Lung (tissue), 12 donors: ENCODE data around the gene DHX15. TPM values are rescaled to one million over a fixed set of nuclear protein-coding genes. Genes with fewer than 3 reads are reported as not detected.

Source experiments
- ATAC-seq: fragments of 200-7000 bp; cut with Tn5 transposase; one replicate; pipeline ENCODE4 v1.9.1; 2020; ENCODE audit warnings: moderate number of reproducible peaks; ENCODE audit not compliant: insufficient read depth, low FRiP score
- DNase-seq, 3 donors: peaks; one replicate each; pipeline ENCODE4 v3.0.0-alpha.2; 2013 to 2017
- H3K27ac ChIP-seq, 2 donors: one replicate each; pipeline ENCODE4 v1.5.1; 2013; ENCODE audit warnings: mild to moderate bottlenecking in 2 of 2, moderate library complexity in 2 of 2, control low read depth in 1 of 2, inconsistent platforms in 1 of 2, low read depth in 1 of 2, low read length in 1 of 2
- H3K27me3 ChIP-seq, 3 donors: one replicate each; pipeline ENCODE4 v1.5.1; 2013; ENCODE audit warnings: low read length in 2 of 3; ENCODE audit not compliant: control insufficient read depth in 3 of 3, insufficient read depth in 3 of 3
- H3K36me3 ChIP-seq, 4 donors: one replicate each; pipeline ENCODE4 v1.5.1; 2013; ENCODE audit warnings: low read length in 4 of 4, mild to moderate bottlenecking in 1 of 4, moderate library complexity in 1 of 4; ENCODE audit not compliant: control insufficient read depth in 4 of 4, insufficient read depth in 4 of 4
- H3K4me1 ChIP-seq, 5 donors: one replicate each; pipeline ENCODE4 v1.5.1; 2013; ENCODE audit warnings: low read length in 5 of 5, mild to moderate bottlenecking in 2 of 5, moderate library complexity in 1 of 5; ENCODE audit not compliant: control insufficient read depth in 5 of 5, insufficient read depth in 5 of 5
- H3K4me3 ChIP-seq: one replicate; pipeline ENCODE4 v1.5.1; 2013; ENCODE audit warnings: mild to moderate bottlenecking, control low read depth, moderate library complexity
- H3K9ac ChIP-seq, 2 donors: one replicate each; pipeline ENCODE4 v1.5.1; 2013; ENCODE audit warnings: low read length in 2 of 2, control low read depth in 1 of 2; ENCODE audit not compliant: insufficient read depth in 1 of 2
- H3K9me3 ChIP-seq, 4 donors: one replicate each; pipeline ENCODE4 v1.5.1; 2013; ENCODE audit warnings: low read length in 3 of 4, mild to moderate bottlenecking in 1 of 4, moderate library complexity in 1 of 4; ENCODE audit not compliant: control insufficient read depth in 4 of 4, insufficient read depth in 3 of 4
- CTCF ChIP-seq: IDR thresholded peaks from 2 replicates; pipeline ENCODE4 v1.5.1; 2012; ENCODE audit warnings: mild to moderate bottlenecking; ENCODE audit errors: control extremely low read depth, extremely low read depth
- WGBS, 2 donors: extraction: QIAGEN DNeasy Blood & Tissue Kit; methylation state at CpG; one replicate each; pipeline ENCODE4 v1.1.7; 2013; 5-methylcytosine and 5-hydroxymethylcytosine counted together
- polyA plus RNA-seq, 2 donors: library from polyadenylated mRNA; stranded (reverse); fragments of 200-250 nt; gene quantifications; one replicate each; pipeline ENCODE4 v1.2.1, GENCODE V29; 2013
- total RNA-seq, 2 donors: library from RNA; depleted of rRNA in 1 of 2; stranded (reverse); fragments of >200 nt in 1 of 2; gene quantifications; one replicate each; pipeline ENCODE4 v1.2.1, GENCODE V29; 2014 to 2021
- donor health status: control.
- donor health status: control.
- donor health status: Bipolar disorder and iron deficiency.
- donor health status: healthy.
- donor health status: DM: yes; HTN: yes; CAD: no.

DHX15 gene
- total and polyA plus RNA-seq, 4 donors: 60.3 to 292 (median 88.0) TPM

GRCh38 chr4:24521544-24521943 is 62.8 kb downstream of the DHX15 start:
- DNase-seq (no peak), ATAC-seq (no peak)
- peaks cover 6 to 25% (median 13%) of the 10 kb centered on the region in 4 donors for H3K36me3 ChIP-seq
- H3K9me3 ChIP-seq: no peaks in the 10 kb centered on the region
- no peak for TF ChIP-seq CTCF
- 97 to 100% methylated on average over 2 of the region's 2 CpGs for WGBS, 2 donors
- no peaks in the 10 kb centered on the region for H3K27me3 ChIP-seq
- peaks cover 0 to 3% (median 0%) of the 10 kb centered on the region in 5 donors for H3K4me1 ChIP-seq
- H3K4me3 ChIP-seq: no peak overlapping the region
- no peak overlapping the region for H3K9ac ChIP-seq
- H3K27ac ChIP-seq: no peak overlapping the region

- WGBS, 2 donors: 93 to 96% methylated on average over 1 of the region's 1 CpG
- Histone ChIP-seq H3K9me3 (no peaks in the 10 kb centered on the region), H3K4me3 (no peak overlapping the region), H3K27me3 (no peaks in the 10 kb centered on the region), H3K36me3 (peaks cover 5 to 15% (median 8%) of the 10 kb centered on the region in 4 donors), H3K27ac (no peak overlapping the region), H3K4me1 (peaks cover 0 to 3% (median 0%) of the 10 kb centered on the region in 5 donors), H3K9ac (no peak overlapping the region)
- peak; percentile 41 for ATAC-seq
- DNase-seq: peak in 1 of 3 donors; percentile 33
- TF ChIP-seq CTCF: no peak
These were observed 64.7 kb downstream of the DHX15 start for GRCh38 chr4:24519649-24520048.

- H3K36me3 ChIP-seq: peaks cover 5 to 12% (median 7%) of the 10 kb centered on the region in 4 donors
- DNase-seq (no peak), ATAC-seq (no peak)
- WGBS, 2 donors: 60 to 78% methylated on average over 2 of the region's 2 CpGs
- no peaks in the 10 kb centered on the region for H3K27me3 ChIP-seq
- H3K4me3 ChIP-seq: no peak overlapping the region
- no peak overlapping the region for H3K27ac ChIP-seq
- peaks cover 0 to 3% (median 0%) of the 10 kb centered on the region in 5 donors for H3K4me1 ChIP-seq
- no peak for TF ChIP-seq CTCF
- no peaks in the 10 kb centered on the region for H3K9me3 ChIP-seq
- H3K9ac ChIP-seq: no peak overlapping the region
These were observed 66.7 kb downstream of the DHX15 start for GRCh38 chr4:24517676-24518075.

GRCh38 chr4:24516926-24517325 is 67.4 kb downstream of the DHX15 start:
- Histone ChIP-seq H3K4me3 (no peak overlapping the region), H3K36me3 (peaks cover 3 to 12% (median 5%) of the 10 kb centered on the region in 4 donors), H3K4me1 (peaks cover 0 to 3% (median 0%) of the 10 kb centered on the region in 5 donors), H3K27ac (no peak overlapping the region), H3K9me3 (no peaks in the 10 kb centered on the region), H3K9ac (no peak overlapping the region), H3K27me3 (no peaks in the 10 kb centered on the region)
- TF ChIP-seq CTCF: no peak
- DNase-seq (no peak), ATAC-seq (no peak)
